ENCODE results near the gene C3orf33. TPM values are rescaled to one million over a fixed set of nuclear protein-coding genes. Genes with fewer than 3 reads are reported as not detected.
A peak's percentile ranks its signal among the peaks of the same experiment; 100 is the strongest.

Gene C3orf33
- total and polyA plus RNA-seq, 2 of the 13 experiments (the other 11 are each of a cell fraction or from before 2014, with no cell fraction given), result 9.2 to 12.6 TPM

GRCh38 chr3:155805204-155805801 is 775 bp downstream of the C3orf33 start (continued):
- TF ChIP-seq, protein P1, sequence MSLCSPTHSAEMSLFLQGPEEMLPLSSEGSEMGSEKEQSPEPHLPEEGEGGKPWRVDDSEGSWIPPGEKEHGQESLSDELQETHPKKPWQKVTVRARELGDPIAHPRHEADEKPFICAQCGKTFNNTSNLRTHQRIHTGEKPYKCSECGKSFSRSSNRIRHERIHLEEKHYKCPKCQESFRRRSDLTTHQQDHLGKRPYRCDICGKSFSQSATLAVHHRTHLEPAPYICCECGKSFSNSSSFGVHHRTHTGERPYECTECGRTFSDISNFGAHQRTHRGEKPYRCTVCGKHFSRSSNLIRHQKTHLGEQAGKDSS (CRISPR knock-in tag; IDR thresholded peaks at IDR 0.05; ENCODE audit: borderline replicate concordance, low read depth), result peak; percentile 22; the same call in 1 of the 2 replicates
- TF ChIP-seq HOXA3 (CRISPR knock-in tag; IDR thresholded peaks at IDR 0.05) (0 out of 2 replicates have a peak, but pooled peaks have one; percentile 43), KDM5B (CRISPR knock-in tag; IDR thresholded peaks at IDR 0.05; ENCODE audit: borderline replicate concordance) (no peak)

DNA sequence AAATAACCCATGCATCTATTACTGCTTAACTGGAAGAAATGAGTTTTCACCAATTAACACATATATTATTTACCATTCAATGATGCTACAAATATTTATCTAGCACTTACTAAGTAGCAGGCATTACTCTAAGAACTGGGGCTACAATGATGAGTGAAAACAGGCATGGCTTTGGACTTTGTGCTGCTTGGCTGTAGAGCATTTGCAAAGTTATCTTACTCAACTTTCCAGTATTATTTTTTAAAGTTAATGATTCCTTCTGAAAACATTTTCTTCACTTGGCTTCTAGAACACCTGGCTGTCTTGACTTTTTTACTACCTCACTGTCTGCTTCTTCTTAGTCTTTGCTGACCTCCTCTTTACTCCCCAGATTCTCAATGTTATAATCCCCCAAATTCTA is 1.8 kb downstream of the C3orf33 start:
- peak; percentile 44 for FAIRE-seq
- H3K4me1 ChIP-seq (ENCODE audit: insufficient read depth, low read length), result peaks cover 18% of the 10 kb centered on the region
- no peaks in the 10 kb centered on the region for H3K27me3 ChIP-seq (ENCODE audit: control insufficient read depth in 1 of 2, insufficient read depth in 2 of 2, low read length in 2 of 2)
- DNase-seq (ENCODE audit: low spot score), result peak; percentile 40
- H3K27ac ChIP-seq (ENCODE audit: extremely low read length, insufficient read depth, low read length), result peak overlapping the region; percentile 89
- no peaks in the 10 kb centered on the region for H3K79me2 ChIP-seq (ENCODE audit: insufficient read depth, low read length)
- in situ Hi-C loops (cut with HindIII; ENCODE audit: extremely low pct_ligation_motif_present, low pct_unique_long_range_greater_than_20kb) (no loop called here), intact Hi-C loops (cut with micrococcal nuclease; ENCODE audit: unreplicated experiment) (no loop called here)
- H2AFZ ChIP-seq (ENCODE audit: low read length), result no peak overlapping the region
- peak overlapping the region in 1 of 3 experiments; percentile 19; a peak in 1 of 6 replicates for H3K4me3 ChIP-seq (replicated peaks in 1 of 3; ENCODE audit: insufficient read depth in 1 of 3, low read depth in 2 of 3, low read length in 3 of 3)
- ChIA-PET CTCF (ENCODE audit: low intra/inter-chr PET ratio, low total read pairs) (no interaction called here), POLR2A (no interaction called here)
- ATAC-seq, result peak; percentile 16; the same call in 1 of the 3 replicates
- TF ChIP-seq HNF4A (CRISPR knock-in tag; IDR thresholded peaks at IDR 0.05) (peak; percentile 58), IRF2 (CRISPR knock-in tag; IDR thresholded peaks at IDR 0.05) (0 out of 2 replicates have a peak, but pooled peaks have one; percentile 3), RCOR2 (CRISPR knock-in tag; IDR thresholded peaks at IDR 0.05) (0 out of 2 replicates have a peak, but pooled peaks have one; percentile 21), FOXP1 (IDR thresholded peaks at IDR 0.05) (no peak), FOXP1 (CRISPR knock-in tag; IDR thresholded peaks at IDR 0.05) (0 out of 2 replicates have a peak, but pooled peaks have one; percentile 20), ZNF143 (CRISPR knock-in tag; IDR thresholded peaks at IDR 0.05) (no peak), ZSCAN29 (CRISPR knock-in tag; conservative IDR thresholded peaks at IDR 0.05) (no peak), ZNF562 (CRISPR knock-in tag; IDR thresholded peaks at IDR 0.05; ENCODE audit: borderline replicate concordance) (no peak), ZBTB33 (CRISPR knock-in tag; IDR thresholded peaks at IDR 0.05) (no peak)
- H3K9me3 ChIP-seq (ENCODE audit: low read length), result no peaks in the 10 kb centered on the region
- BruUV-seq (replicated peaks), result TSS peak; percentile 56
- peaks cover 0 to 2% of the 10 kb centered on the region in 2 experiments; a peak in 2 of 5 replicates for H3K36me3 ChIP-seq (replicated peaks in 1 of 2; ENCODE audit: control insufficient read depth in 1 of 2, insufficient read depth in 2 of 2, low read length in 2 of 2)
- H3K4me2 ChIP-seq (ENCODE audit: low read depth, low read length), result peak overlapping the region; percentile 94
- no peaks in the 10 kb centered on the region for H4K20me1 ChIP-seq (ENCODE audit: insufficient read depth, low read length)
- no peak overlapping the region for H3K9ac ChIP-seq (ENCODE audit: insufficient read depth, low read depth, low read length)

Measured in HepG2 (cell line).